PC-9 (cell line): Measurements from ENCODE around the gene ATP13A2. TPM values are rescaled to one million over a fixed set of nuclear protein-coding genes. Genes with fewer than 3 reads are reported as not detected.

Experiments used
- BruUV-seq: library from RNA; stranded (reverse); fragments of 400-500 nt; replicated peaks from 2 replicates; lab custom pipeline; 2021; lab: Mats Ljungman, UMichigan
- CTCF ChIA-PET: fragments of 300-600 bp; sonication (Branson Sonifier 250); formaldehyde crosslinking; loops from one replicate; lab custom pipeline; 2022; ENCODE audit warnings: antibody characterized with exemption; lab: Charles Lee
- POLR2A ChIA-PET: fragments of 300-600 bp; sonication (Branson Sonifier 250); formaldehyde crosslinking; loops from one replicate; lab custom pipeline; 2022; ENCODE audit warnings: antibody characterized with exemption; ENCODE audit not compliant: unreplicated experiment; lab: Charles Lee
- DNase-seq, 2 experiments: peaks; one replicate each; pipeline versions ENCODE4 v3.0.0 to v3.0.0-alpha.2; 2015 to 2022; ENCODE audit warnings: mixed read lengths in 1 of 2
- H2AFZ ChIP-seq: fragments of 200-600 bp; sonication (generic); 2 replicates; pipeline ENCODE4 v1.8.1; 2017; ENCODE audit warnings: antibody characterized with exemption
- H3F3A ChIP-seq: fragments of 200-600 bp; sonication (generic); 2 replicates; pipeline ENCODE4 v1.8.1; 2017; ENCODE audit warnings: antibody characterized with exemption, mild to moderate bottlenecking, low read depth; ENCODE audit not compliant: insufficient read depth
- H3K27ac ChIP-seq: fragments of 200-600 bp; sonication (generic); 2 replicates; pipeline ENCODE4 v1.6.1; 2016; ENCODE audit warnings: mixed run types
- H3K27me3 ChIP-seq: fragments of 200-600 bp; sonication (generic); 2 replicates; pipeline ENCODE4 v1.6.1; 2016; ENCODE audit warnings: low read depth, mixed run types; ENCODE audit not compliant: insufficient read depth
- H3K36me3 ChIP-seq: fragments of 200-600 bp; sonication (generic); 2 replicates; pipeline ENCODE4 v1.6.1; 2016; ENCODE audit warnings: low read depth, mixed run types
- H3K4me1 ChIP-seq: fragments of 200-600 bp; sonication (generic); replicated peaks from 2 replicates; pipeline ENCODE4 v1.6.1; 2016; ENCODE audit warnings: mixed run types; ENCODE audit not compliant: insufficient read depth
- H3K4me2 ChIP-seq: fragments of 200-600 bp; sonication (generic); 2 replicates; pipeline ENCODE4 v1.6.1; 2017; ENCODE audit warnings: mixed run types
- H3K4me3 ChIP-seq: fragments of 200-600 bp; sonication (generic); 2 replicates; pipeline ENCODE4 v1.6.1; 2016; ENCODE audit warnings: mixed run types
- H3K79me2 ChIP-seq: fragments of 200-600 bp; sonication (generic); 2 replicates; pipeline ENCODE4 v1.6.1; 2017; ENCODE audit warnings: low read depth, mixed run types
- H3K9me2 ChIP-seq: fragments of 200-600 bp; sonication (generic); 2 replicates; pipeline ENCODE4 v1.8.1; 2017; ENCODE audit warnings: mild to moderate bottlenecking; ENCODE audit not compliant: insufficient read depth
- H3K9me3 ChIP-seq: fragments of 200-600 bp; sonication (generic); 2 replicates; pipeline ENCODE4 v1.8.1; 2016; ENCODE audit warnings: low read depth; ENCODE audit not compliant: insufficient read depth
- H4K20me1 ChIP-seq: fragments of 200-600 bp; sonication (generic); 2 replicates; pipeline ENCODE4 v1.8.1; 2017; ENCODE audit not compliant: insufficient read depth
- EZH2 ChIP-seq: fragments of 200-600 bp; sonication (generic); IDR thresholded peaks from 2 replicates; pipeline ENCODE4 v1.8.0; 2017; ENCODE audit warnings: antibody characterized with exemption, low read depth
- intact Hi-C: fragments of 100-400 bp; cut with micrococcal nuclease; formaldehyde crosslinking; loops from one replicate; pipeline ENCODE4 v1.10.0; 2022; ENCODE audit not compliant: unreplicated experiment
- total RNA-seq: library from RNA; stranded (reverse); gene quantifications from 2 replicates; pipeline ENCODE4 v1.2.3, GENCODE V29; 2021
- TF ChIP-seq, protein P1 (sequence below): fragments of 200-600 bp; sonication (generic); conservative IDR thresholded peaks from 2 replicates; pipeline ENCODE4 v1.6.1; 2017; ENCODE audit warnings: mixed run types, antibody characterized with exemption, mild to moderate bottlenecking, moderate library complexity

ATP13A2 gene
- total RNA-seq, 1 experiment from 2014 or later = 39.9 TPM

DNA sequence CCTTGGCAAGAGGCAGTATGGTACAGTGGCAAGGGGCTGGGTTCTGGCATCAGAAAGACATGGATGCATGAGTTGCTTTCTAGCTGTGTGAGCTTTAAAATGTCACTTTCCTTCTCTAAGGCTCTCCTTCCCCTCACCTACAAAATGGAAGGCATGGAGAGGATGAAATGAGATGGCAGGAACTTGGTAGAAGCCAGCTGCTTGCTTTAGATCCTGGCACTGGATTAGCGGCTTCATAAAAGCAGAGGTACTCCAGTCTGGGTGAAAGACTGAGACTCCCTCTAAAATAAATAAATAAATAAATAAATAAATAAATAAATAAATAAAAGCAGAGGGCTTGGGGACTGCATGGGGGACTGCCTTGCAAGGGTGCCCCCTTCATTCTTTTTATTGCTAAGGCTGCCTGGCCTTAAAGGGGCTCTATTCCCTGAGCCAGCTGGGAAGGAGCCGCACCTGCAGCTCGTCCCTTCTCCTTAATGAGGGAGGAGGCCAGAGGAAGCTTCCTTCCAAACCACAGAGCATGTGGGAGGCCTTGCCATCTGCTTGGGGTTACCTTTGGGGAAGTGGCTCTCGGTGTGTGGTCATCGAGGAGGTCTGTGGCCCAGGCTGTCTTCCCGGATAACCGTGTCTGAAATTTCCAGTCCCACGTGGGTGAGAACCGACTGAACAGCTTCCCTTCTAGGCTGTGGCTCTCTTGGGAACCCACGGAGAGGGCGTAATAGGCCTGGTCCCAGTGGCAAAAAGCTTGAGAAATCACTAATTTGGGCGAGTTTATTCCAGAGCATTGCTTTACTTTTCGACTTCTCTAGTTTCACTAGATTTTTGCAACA lies 2.0 kb upstream of the ATP13A2 start:
- Histone ChIP-seq H3K27me3 (no peaks in the 10 kb centered on the region), H3K27ac (no peak overlapping the region), H3K9me2 (no peaks in the 10 kb centered on the region), H3K36me3 (no peaks in the 10 kb centered on the region), H3K4me1 (no peaks in the 10 kb centered on the region), H4K20me1 (no peaks in the 10 kb centered on the region), H3K9me3 (no peaks in the 10 kb centered on the region), H2AFZ (no peak overlapping the region), H3K4me2 (no peak overlapping the region), H3K4me3 (no peak overlapping the region), H3F3A (no peaks in the 10 kb centered on the region; the same call in 1 of the 2 replicates), H3K79me2 (no peaks in the 10 kb centered on the region; the same call in 1 of the 2 replicates)
- no peak for DNase-seq
- no TSS peak for BruUV-seq
- intact Hi-C loops = no loop called here
- CTCF ChIA-PET = no interaction called here
- no peak for TF ChIP-seq EZH2
- TF ChIP-seq, protein P1, sequence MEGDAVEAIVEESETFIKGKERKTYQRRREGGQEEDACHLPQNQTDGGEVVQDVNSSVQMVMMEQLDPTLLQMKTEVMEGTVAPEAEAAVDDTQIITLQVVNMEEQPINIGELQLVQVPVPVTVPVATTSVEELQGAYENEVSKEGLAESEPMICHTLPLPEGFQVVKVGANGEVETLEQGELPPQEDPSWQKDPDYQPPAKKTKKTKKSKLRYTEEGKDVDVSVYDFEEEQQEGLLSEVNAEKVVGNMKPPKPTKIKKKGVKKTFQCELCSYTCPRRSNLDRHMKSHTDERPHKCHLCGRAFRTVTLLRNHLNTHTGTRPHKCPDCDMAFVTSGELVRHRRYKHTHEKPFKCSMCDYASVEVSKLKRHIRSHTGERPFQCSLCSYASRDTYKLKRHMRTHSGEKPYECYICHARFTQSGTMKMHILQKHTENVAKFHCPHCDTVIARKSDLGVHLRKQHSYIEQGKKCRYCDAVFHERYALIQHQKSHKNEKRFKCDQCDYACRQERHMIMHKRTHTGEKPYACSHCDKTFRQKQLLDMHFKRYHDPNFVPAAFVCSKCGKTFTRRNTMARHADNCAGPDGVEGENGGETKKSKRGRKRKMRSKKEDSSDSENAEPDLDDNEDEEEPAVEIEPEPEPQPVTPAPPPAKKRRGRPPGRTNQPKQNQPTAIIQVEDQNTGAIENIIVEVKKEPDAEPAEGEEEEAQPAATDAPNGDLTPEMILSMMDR = no peak
- POLR2A ChIA-PET = no interaction called here

DNA sequence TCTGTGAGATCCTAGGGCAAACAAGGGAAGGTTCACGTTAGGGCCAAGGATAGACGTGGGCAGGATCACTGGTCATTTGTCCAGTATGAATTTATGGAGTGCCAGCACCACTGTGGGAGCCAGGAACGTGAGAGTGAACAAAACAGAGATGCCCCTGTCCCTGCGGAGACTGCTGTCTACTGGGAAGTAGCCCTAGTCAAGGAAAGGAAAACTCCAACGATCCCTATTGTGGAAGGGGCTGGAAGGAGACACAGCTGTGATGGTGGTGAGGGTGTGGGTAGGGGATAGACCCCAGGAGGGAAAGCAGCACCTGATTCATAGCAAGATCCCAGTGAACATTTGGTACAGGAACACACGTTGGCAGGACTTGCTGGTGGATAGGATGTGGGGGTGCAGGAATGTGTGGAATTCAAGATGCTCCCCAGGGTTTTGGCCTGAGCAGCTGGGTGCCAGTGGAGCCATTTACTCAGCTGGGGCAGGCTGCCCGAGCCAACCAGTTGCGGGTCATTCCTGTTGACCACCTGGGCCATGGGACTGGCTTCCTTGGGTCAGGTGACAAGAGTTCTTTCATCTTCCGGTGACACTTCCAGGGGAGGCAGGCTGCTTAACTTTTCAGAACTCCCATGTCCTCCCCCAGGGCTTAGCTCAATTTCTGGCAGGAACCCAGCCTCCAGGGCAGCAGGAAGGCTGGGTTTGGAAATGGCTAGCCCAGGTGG lies 1.2 kb upstream of the ATP13A2 start:
- H3K9me2 ChIP-seq = no peaks in the 10 kb centered on the region
- no peaks in the 10 kb centered on the region for H3K4me1 ChIP-seq
- H3K79me2 ChIP-seq = no peaks in the 10 kb centered on the region; the same call in 1 of the 2 replicates
- no TSS peak for BruUV-seq
- intact Hi-C loops = no loop called here
- no peak overlapping the region for H2AFZ ChIP-seq
- no peaks in the 10 kb centered on the region for H3K27me3 ChIP-seq
- TF ChIP-seq EZH2 = no peak
- TF ChIP-seq, protein P1 = no peak
- H3F3A ChIP-seq = no peaks in the 10 kb centered on the region; the same call in 1 of the 2 replicates
- H3K27ac ChIP-seq = no peak overlapping the region
- no peaks in the 10 kb centered on the region for H3K9me3 ChIP-seq
- POLR2A ChIA-PET = no interaction called here
- no peak for DNase-seq
- H3K36me3 ChIP-seq = no peaks in the 10 kb centered on the region
- no peak overlapping the region for H3K4me2 ChIP-seq
- H4K20me1 ChIP-seq = no peaks in the 10 kb centered on the region
- CTCF ChIA-PET = interaction anchor here (0.9 kb wide), 1 partner anchor 53 kb away, joined by 3 read pairs; no protein-coding TSS in a partner anchor
- H3K4me3 ChIP-seq = no peak overlapping the region

GRCh38 chr1:17011092-17011438 lies 663 bp downstream of the ATP13A2 start:
- POLR2A ChIA-PET = no interaction called here

More at GRCh38 chr1:17011092-17011438, 663 bp downstream of the ATP13A2 start:
- no peak for TF ChIP-seq EZH2
- TF ChIP-seq, protein P1 = no peak
- H3K27me3 ChIP-seq = no peaks in the 10 kb centered on the region
- H3K9me2 ChIP-seq = no peaks in the 10 kb centered on the region
- intact Hi-C loops = loop anchor here (2.0 kb wide), 1 partner anchor 50 kb away; no protein-coding TSS in a partner anchor
- peak overlapping the region; percentile 75 for H3K4me2 ChIP-seq
- no peaks in the 10 kb centered on the region; the same call in 1 of the 2 replicates for H3K79me2 ChIP-seq
- H3K4me1 ChIP-seq = no peaks in the 10 kb centered on the region
- no peaks in the 10 kb centered on the region; the same call in 1 of the 2 replicates for H3F3A ChIP-seq
- no peak overlapping the region for H3K27ac ChIP-seq
- H2AFZ ChIP-seq = peak overlapping the region; percentile 77
- no peak for DNase-seq
- CTCF ChIA-PET = no interaction called here
- BruUV-seq = no TSS peak
- H4K20me1 ChIP-seq = no peaks in the 10 kb centered on the region
- H3K36me3 ChIP-seq = no peaks in the 10 kb centered on the region
- no peaks in the 10 kb centered on the region for H3K9me3 ChIP-seq
- peak overlapping the region; percentile 69 for H3K4me3 ChIP-seq
